Measurements from ENCODE around the gene HMGB4. TPM values are rescaled to one million over a fixed set of nuclear protein-coding genes. Genes with fewer than 3 reads are reported as not detected.

HMGB4 gene
- total RNA-seq, 1 experiment from 2014 or later, result not detected

DNA sequence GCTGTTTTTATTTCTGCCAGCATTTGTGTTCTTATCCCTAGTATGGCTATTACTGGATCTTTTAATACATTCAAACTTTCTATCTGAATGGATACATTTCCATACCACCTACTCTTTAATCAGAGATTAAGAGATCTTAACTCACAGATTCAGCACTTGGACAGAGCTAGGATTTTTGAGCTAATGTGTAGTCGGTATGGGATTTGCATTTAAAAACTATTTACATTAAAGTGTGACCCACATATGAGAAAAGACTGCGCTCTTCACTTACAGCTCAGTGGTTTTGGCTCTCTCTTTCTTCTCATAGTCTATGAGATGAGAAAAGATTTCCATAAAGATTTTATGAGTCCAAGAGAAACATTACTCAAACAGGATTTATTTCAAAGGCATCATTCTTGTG is 16.4 kb downstream of the HMGB4 start:
- ChIA-PET CTCF (no interaction called here), POLR2A (interaction anchor here (0.7 kb wide), 1 partner anchor 36 kb away, joined by 3 read pairs; no protein-coding TSS in a partner anchor)
- Mint-ChIP-seq H3K9me3 (ENCODE audit: unreplicated experiment) (peaks cover 21% of the 10 kb centered on the region), H3K4me1 (ENCODE audit: insufficient read depth, unreplicated experiment) (no peaks in the 10 kb centered on the region), H3K4me3 (ENCODE audit: unreplicated experiment) (no peak overlapping the region), H3K27ac (ENCODE audit: low read depth, unreplicated experiment) (no peak overlapping the region), H3K27me3 (ENCODE audit: insufficient read depth, unreplicated experiment) (no peaks in the 10 kb centered on the region), H3K36me3 (ENCODE audit: insufficient read depth, unreplicated experiment) (no peaks in the 10 kb centered on the region)
- intact Hi-C loops (cut with micrococcal nuclease), result no loop called here
- BruUV-seq (replicated peaks), result no TSS peak
- no peak for TF ChIP-seq CTCF (IDR thresholded peaks at IDR 0.05; ENCODE audit: unreplicated experiment)
- no peak for DNase-seq (ENCODE audit: unreplicated experiment)

- ChIA-PET POLR2A (no interaction called here), CTCF (interaction anchor here (0.6 kb wide), 1 partner anchor 33 kb away, joined by 3 read pairs; no protein-coding TSS in a partner anchor)
- BruUV-seq (replicated peaks), result no TSS peak
- Mint-ChIP-seq H3K4me3 (ENCODE audit: unreplicated experiment) (no peak overlapping the region), H3K27ac (ENCODE audit: low read depth, unreplicated experiment) (no peak overlapping the region), H3K9me3 (ENCODE audit: unreplicated experiment) (peaks cover 22% of the 10 kb centered on the region), H3K27me3 (ENCODE audit: insufficient read depth, unreplicated experiment) (no peaks in the 10 kb centered on the region), H3K36me3 (ENCODE audit: insufficient read depth, unreplicated experiment) (no peaks in the 10 kb centered on the region), H3K4me1 (ENCODE audit: insufficient read depth, unreplicated experiment) (no peaks in the 10 kb centered on the region)
- no peak for TF ChIP-seq CTCF (IDR thresholded peaks at IDR 0.05; ENCODE audit: unreplicated experiment)
- no peak for DNase-seq (ENCODE audit: unreplicated experiment)
- intact Hi-C loops (cut with micrococcal nuclease), result no loop called here
Measured at GRCh38 chr1:33886496-33886895, 22.6 kb downstream of the HMGB4 start.

DNA sequence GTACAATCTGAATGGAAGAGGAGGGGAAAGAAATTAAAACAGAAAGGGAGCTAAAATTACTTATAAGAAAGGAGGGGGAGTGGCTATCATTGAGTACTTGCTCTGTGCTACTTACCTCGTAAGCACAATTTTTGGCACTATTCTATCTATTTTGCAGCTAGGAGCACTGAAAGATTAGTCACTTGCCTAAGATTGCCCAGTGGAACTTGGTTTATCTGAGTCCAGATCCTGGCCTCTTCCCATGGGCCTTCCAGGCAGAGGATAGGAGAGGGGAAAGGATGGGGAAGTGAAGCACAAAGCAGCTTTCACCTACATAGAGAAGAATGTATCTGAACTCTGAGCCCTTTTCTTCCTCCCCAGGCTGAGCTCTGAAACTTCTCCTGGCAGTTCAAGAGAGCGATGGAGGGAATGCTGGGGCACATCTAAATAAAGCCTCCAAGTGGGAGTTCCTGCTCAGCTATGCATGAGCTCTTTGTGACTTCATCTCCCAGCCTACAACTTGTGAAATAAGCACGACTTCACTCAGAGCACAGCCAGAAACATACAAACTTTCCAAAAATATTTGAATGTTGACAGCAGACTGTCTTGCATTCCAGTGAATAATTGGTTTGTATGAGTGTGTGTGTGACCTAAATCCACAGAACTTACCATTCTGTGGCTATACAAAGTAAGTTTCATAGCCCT is 29.4 kb downstream of the HMGB4 start:
- Mint-ChIP-seq H3K27me3 (ENCODE audit: insufficient read depth, unreplicated experiment) (no peaks in the 10 kb centered on the region), H3K4me3 (ENCODE audit: unreplicated experiment) (no peak overlapping the region), H3K9me3 (ENCODE audit: unreplicated experiment) (peaks cover 11% of the 10 kb centered on the region), H3K4me1 (ENCODE audit: insufficient read depth, unreplicated experiment) (no peaks in the 10 kb centered on the region), H3K36me3 (ENCODE audit: insufficient read depth, unreplicated experiment) (no peaks in the 10 kb centered on the region), H3K27ac (ENCODE audit: low read depth, unreplicated experiment) (no peak overlapping the region)
- DNase-seq (ENCODE audit: unreplicated experiment), result no peak
- POLR2A ChIA-PET, result no interaction called here
- CTCF ChIA-PET, result no interaction called here
- intact Hi-C loops (cut with micrococcal nuclease), result no loop called here
- no TSS peak for BruUV-seq (replicated peaks)
- TF ChIP-seq CTCF (IDR thresholded peaks at IDR 0.05; ENCODE audit: unreplicated experiment), result no peak

DNA sequence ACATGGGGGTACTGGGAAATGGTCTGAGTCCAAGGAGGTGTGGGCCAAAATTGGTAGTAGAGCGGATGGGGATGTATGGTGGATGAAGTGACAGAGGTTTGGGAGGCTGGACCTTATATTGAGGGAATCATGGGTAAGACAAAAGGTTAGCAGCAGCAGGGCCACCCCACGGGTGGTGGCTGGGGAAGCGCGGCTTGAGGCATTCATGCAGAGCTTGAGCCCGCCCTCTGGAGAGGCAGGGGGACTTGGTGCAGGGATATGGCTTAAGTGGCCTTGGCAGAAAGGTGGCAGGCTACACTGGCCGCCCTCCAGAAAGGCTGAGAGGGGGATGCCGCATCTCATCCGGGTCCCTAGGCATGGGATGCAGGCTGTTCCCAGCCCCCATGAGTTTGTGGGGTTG is 31.5 kb downstream of the HMGB4 start:
- Mint-ChIP-seq H3K9me3 (ENCODE audit: unreplicated experiment) (peaks cover 11% of the 10 kb centered on the region), H3K27ac (ENCODE audit: low read depth, unreplicated experiment) (no peak overlapping the region), H3K36me3 (ENCODE audit: insufficient read depth, unreplicated experiment) (no peaks in the 10 kb centered on the region), H3K4me1 (ENCODE audit: insufficient read depth, unreplicated experiment) (no peaks in the 10 kb centered on the region), H3K4me3 (ENCODE audit: unreplicated experiment) (no peak overlapping the region), H3K27me3 (ENCODE audit: insufficient read depth, unreplicated experiment) (no peaks in the 10 kb centered on the region)
- intact Hi-C loops (cut with micrococcal nuclease), result no loop called here
- TF ChIP-seq CTCF (IDR thresholded peaks at IDR 0.05; ENCODE audit: unreplicated experiment), result no peak
- no TSS peak for BruUV-seq (replicated peaks)
- POLR2A ChIA-PET, result no interaction called here
- DNase-seq (ENCODE audit: unreplicated experiment), result no peak
- CTCF ChIA-PET, result interaction anchor here (0.6 kb wide), 2 partner anchors 29 to 51 kb away, joined by 3 read pairs; no protein-coding TSS in a partner anchor

Measured in MCF 10A (cell line).